Fibroblast of the conjunctiva (primary cell): Measurements from ENCODE around the gene KIF24.
"Not testable (repeated sequence)": the region's sequence is repeated elsewhere in the genome, so short reads cannot be mapped to it uniquely, and the experiment has no call there.

ENCODE experiments used
- DNase-seq: peaks from one replicate; pipeline ENCODE4 v3.0.0-alpha.2; 2010; ENCODE audit warnings: low read depth

KIF24 gene

DNA sequence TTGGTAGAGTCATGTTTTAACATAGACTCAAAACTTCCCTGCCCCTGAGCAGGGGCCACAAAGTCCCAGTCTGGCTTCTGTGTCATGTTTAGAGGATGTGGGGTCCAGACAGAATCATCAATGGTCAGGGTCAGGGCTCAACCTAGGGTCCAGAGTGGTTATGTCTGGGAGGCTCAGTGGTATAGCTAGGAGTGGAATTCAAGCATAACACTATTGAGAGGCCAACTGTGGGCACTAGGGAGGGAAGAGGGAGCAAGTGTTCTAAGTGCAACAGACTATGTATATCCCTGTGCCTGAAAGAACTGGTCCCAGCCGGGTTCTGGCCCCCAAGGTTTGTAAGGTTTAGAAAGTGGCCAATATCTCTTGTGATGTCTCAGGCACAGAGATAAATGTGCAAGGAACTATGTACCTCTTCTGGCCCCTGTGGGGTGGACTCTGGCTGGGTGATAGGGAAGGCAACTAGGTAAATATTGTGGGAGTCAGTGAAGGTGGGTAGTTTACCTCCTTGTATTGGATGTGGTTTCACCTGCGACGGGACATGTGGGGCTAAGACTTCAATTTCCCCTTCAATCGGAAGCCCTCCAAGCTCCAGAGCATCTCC, 33.6 kb upstream of the KIF24 start:
- no peak for DNase-seq

DNA sequence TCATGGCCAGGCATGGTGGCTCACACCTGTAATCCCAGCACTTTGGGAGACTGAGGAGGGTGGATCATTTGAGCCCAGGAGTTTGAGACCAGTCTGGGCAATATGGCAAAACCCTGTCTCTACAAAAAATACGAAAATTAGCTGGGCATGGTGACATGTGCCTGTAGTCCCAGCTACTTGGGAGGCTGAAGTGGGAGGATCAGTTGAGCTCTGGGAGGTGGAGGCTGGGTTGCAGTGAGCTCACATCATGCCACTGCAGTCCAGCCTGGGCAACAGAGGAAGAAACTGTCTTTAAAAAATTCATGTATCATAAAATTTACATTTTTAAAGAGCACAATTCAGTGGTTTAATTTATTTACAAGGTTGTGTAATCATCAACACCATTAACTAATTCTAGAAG, 23.9 kb upstream of the KIF24 start:
- not testable (repeated sequence) for DNase-seq

DNA sequence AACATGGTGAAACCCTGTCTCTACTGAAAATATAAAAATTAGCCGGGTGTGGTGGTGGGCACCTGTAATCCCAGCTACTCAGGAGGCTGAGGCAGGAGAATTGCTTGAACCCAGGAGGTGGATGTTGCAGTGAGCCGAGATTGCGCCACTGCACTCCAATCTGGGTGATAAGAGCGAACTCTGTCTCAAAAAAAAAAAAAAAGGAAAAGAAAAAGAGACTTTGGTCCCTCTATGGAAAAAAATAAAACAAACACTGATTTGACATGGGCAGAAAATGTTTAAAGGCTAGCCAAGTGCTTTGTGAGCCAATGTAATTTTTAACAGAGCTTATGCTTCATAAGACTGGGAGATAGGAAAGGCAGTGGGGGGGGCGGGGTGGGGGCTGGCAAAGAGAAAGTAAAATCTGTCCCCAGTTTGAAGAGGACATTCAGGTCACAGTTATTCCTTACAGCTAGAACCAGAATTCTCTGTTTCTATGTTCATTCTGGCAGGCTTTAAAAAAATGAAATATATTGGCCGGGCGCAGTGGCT, 23.1 kb upstream of the KIF24 start:
- not testable (repeated sequence) for DNase-seq

DNA sequence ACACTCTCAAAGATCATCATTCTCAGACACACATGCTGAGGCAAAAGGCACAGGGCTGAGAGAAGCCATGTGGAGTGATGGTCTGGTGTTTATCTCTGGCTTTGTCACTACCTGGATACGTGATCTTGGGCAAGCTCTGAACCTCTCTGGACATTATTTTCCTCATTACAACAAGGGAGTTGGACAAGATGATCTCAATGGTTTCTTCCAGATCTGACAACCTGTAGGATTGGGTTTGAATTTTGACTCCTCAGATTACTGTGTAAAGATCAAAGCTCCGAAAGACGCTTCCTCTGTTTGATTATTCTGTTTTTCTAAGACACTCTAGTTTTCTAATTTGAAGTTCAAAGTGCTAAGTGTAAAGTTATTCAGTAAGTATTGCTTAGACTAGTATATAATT, 20.3 kb upstream of the KIF24 start:
- DNase-seq: no peak

DNA sequence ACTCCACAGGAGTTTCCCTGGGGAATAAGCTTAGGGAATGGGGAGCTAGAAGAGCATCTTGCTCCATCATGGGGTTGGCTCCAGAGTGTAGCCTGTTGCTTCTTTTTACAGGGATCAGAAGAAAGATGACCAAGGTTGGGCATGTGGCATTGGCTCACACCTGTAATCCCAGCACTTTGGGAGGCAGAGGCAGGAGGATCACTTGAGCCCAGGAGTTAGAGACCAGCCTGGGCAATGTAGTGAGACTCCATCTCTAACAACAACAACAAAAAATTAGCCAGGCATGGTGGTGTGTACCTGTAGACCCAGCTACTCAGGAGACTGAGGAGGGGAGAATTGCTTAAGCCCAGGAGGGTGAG, 18.7 kb upstream of the KIF24 start:
- DNase-seq: no peak

DNA sequence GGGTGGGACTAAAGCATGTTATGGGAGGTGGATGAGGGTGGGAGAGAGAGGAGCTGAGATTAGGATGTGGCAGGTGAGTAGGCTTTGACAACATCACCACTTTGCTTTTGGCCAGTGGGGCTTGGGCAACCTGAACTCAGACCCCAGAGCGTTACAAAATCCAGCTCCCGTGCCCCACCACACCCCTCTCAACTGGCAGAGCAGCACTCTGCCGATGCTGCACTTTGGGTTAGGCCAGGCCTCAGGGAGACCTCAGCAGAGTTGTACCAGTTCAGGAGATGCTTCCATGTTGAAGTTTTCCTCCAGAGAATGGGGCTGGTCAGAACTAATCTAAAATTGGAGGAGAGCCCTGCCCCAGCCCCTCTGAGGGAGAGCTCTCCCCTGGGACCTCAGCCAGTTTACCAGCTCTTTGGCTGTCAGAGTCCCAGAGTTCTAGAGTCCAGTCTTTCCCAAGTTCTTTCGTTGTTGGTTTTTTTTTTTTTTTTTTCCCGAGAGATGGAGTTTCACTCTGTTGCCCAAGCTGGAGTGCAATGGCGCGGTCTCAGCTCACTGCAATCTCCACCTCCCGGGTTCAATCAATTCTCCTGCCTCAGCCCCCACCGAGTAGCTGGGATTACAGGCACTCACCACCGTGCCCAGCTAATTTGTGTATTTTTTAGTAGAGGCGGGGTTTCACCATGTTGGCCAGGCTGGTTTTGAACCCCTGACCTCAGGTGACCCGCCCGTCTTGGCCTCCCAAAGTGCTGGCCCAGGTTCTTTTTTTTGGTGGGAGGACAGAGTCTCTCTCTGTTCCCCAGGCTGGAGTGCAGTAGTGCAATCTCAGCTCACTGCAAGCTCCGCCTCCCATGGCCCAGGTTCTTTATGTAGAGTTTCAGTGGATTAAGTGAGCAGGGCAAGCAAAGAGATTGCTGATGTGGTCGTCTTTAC, 18.1 kb upstream of the KIF24 start:
- DNase-seq: no peak

DNA sequence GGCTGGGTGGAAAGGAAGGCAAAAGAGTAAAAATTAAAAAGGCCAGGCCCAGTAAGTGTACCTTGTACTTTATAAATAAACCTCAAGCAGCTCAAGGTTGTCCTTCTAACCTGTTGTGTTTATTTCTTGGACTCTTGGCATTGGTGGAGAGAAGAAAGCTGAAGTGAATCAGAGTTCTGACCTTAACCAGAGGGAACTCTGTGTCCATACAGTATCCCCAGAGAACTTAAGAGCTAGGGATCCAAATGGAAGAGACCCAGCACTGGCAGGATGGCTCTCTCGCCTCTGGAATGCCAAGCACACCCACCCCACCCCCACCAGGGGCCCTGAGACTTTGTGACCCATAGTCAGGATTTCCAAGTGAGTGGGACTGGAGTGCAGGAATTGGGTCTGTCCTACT, 14.5 kb upstream of the KIF24 start:
- no peak for DNase-seq

DNA sequence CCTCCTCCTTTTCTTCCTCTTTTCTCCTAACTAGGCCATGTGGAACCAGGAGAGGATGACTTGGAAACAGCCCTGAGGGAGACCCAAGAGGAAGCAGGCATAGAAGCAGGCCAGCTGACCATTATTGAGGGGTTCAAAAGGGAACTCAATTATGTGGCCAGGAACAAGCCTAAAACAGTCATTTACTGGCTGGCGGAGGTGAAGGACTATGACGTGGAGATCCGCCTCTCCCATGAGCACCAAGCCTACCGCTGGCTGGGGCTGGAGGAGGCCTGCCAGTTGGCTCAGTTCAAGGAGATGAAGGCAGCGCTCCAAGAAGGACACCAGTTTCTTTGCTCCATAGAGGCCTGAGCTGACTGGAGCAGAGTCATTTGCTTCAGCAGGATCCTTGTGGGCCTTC, 14.0 kb upstream of the KIF24 start:
- no peak for DNase-seq

DNA sequence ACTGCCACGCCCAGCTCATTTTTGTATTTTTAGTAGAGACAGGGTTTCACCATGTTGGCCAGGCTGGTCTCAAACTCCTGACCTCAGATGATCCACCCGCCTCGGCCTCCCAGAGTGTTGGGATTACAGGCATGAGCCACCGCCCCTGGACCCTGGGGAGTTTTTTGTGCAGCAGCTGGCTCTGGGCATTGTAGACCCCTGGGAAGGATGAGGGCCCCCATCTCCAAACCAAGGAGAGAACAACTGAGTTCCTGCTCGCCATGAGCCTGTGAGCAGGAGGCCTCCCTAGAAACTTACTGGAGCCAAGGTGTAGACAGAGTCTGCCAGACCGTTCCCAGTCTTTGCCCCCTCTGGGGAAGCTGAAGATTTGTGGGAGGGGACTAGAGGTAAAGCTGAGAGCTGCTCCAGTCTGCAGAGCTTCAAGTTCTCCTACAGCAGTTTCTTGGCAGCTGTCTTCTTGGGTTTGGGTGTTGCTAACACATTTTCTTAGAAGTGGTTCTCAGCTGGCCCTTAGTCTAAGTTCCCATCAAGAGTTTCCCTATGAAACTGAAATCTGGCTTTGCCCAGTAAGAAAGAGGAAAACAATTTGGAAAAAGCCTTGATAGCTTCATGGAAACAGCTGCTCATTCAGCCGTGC, 12.7 kb upstream of the KIF24 start:
- DNase-seq: no peak

DNA sequence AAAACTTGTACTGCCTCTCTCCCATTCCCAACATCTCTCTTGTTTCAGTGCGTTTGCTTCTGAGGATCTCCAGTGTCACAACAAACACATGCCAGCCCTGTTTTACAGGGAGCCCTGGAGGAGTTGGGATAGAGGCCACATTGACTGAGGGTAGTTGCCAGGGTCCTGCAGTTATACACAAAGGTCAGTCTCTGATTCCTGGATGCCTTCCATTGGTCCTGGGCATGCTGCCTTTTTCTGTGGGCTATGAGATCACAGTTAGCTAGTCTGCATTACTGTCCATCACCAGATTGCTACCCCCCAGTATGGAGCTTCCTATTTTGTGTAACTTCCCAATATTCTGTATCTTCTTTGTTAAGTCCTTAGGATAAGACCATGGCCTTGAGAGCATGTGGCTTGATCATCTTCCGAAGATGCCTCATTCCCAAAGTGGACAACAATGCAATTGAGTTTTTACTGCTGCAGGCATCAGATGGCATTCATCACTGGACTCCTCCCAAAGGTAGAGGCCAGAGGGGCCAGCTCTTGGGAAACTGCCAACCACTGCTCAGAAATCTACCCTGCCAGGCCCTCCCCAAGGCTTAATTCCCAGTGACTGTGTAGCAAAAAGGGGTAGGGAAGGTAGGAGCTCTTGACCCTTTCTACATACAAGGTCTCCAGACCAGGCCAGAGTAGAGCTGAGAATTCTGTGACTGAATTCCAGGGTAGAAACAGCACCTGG, 9.8 kb upstream of the KIF24 start:
- DNase-seq: no peak

DNA sequence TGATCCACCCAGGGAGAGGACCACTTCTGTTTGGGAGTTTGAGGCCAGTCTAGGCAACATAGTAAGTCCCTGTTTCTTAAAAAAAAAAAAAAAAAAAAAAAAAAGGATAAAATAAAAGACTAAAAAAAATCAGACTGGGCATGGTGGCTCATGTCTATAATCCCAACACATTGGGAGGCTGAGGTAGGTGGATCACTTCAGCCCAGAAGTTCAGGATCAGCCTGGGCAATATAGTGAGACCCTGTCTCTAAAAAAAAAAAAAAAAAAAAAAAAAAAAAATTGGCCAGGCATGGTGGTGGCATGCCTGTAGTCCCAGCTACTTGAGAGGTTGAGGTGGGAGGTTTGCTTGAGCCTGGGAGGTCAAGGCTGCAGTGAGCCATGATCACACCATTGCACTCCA, 9.0 kb upstream of the KIF24 start:
- DNase-seq: not testable (repeated sequence)

DNA sequence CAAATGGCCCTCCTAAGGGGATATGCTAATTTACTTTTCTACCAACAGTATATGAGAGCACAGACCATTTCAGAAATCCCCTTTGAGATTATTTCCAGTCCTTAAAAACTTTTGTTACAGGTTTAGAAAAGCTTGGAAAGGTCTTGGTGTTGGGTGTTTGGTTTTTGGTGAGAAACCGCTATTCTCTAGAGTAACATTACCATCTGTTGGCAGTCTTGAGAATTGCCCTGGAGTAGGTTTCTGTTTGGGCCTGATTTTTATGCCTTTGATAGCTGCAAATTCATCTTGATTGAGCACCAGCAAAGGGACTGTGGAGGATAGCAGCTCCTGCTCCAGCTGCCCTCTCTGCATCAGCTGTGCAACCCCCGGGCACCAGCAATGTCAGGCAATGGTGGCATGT, 8.3 kb upstream of the KIF24 start:
- DNase-seq: no peak

DNA sequence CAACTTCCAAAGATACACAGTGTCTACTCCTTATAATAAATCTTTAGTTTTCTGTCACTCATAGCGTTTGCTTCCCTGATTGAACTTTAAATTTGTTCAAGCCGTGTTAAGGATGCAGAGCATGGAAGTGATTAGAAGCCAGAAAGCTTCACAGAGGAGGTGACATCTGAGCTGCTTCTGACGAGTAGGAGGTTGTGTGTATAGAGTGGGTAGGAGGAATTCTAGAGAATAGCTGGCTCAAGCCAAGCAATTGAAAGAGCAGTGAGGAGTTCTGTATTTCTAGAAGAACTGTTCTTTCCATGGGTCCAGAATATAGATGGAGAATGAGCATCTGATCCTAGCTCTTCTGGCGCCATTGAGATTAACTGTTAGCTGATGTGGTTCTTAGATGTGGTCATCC, 6.3 kb upstream of the KIF24 start:
- DNase-seq: no peak

DNA sequence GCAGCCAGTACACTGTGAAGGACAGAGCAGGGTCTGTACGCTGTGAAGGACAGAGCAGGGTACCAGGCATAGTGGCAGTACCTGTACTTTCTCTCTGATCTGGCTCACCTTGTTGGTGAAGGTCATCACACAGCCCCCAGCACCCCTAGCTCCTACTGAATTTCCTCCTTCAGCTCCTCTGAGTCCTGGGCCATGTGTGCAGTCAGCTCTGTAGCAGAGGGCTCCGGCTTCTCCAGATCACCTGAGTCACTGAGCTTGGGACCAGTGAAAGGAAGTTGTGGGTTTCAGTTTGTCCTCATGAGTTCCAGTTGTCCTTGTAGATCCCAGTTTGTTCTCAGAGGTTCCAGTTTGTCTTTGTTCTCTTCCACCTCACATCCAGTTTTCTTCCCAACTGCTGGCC, 5.8 kb upstream of the KIF24 start:
- DNase-seq: no peak

DNA sequence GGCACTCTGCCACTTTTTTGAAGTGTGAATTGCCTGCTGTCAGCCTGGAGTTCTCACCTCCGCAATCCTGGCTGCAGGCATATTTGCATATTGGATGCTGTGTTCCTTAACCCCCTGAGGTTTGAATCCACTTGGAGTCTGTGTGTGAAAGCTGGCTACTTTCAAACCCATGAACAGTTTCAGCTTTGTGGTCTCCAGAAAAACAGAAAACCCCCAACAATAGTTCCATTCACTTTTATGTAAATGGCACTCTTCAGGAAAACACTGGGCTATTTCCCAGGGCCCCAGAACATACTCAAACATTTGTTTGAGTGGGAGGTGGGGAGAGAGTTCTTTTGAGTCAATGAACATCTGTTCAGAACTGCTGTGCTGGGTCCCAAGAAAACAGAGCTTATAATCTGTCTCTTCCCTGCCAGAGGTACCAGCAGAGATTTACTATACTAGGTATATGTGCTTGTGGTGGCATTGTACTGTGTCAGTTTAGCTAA, 5.3 kb upstream of the KIF24 start:
- no peak for DNase-seq

DNA sequence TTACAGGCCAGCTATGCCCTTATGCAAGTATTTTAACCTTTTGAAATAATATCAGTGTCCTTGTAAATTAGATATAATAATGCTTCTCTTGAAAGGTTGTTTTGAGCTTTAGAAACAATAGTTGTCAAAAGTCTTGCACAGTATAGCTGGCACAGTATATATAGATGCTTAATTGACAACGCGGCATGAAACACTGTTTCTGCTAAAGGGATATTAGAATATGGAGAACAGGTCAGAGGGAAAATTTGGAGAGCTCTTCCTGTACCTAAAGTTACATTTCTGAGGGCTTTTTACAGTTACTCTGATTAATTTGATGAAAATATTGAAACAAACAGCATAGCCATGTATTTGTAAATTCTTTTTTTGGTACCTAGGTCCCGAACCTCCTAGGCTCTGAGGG, 4.8 kb upstream of the KIF24 start:
- no peak for DNase-seq

DNA sequence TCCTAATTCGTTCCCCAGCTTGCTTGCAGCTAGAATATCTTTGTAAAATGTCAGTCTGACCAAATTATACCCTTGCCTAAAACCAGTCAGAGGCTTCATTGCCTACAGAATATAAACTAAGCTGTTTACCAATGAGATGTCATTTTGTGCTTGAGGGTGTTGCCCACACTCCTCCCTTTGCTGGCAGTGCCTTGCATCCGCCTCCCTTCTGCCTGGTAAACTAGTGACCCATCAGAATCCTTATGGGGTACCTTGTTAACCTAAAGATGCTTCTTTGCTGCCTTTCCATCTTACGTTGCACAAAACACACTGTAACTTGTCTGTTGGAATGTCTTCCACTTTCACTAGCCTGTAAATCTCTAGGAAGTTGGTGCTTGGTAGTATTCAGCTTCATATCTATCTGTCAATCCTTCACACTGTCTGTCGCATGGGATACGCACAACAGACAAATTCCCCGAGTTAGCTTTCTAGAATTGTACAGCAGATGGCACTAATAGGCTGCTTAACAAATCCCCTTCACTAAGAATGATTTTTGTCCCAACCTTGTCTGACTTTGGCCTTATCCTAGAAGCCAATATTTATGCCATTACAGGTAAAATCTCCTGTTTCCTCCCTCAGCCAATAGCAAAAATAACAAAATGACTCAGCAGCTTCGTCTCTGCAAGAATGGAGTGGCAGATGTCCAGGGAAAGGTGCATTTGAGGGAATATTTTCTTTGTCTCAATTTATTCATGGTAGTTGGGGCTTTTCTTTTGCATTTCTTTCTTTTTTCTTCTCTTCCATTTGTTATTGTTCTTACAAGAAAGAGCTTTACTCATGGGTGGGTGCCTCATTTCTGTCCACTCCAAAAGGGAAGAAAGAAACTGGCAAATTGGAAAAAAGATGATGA, 3.3 kb upstream of the KIF24 start:
- peak; percentile 31 for DNase-seq

DNA sequence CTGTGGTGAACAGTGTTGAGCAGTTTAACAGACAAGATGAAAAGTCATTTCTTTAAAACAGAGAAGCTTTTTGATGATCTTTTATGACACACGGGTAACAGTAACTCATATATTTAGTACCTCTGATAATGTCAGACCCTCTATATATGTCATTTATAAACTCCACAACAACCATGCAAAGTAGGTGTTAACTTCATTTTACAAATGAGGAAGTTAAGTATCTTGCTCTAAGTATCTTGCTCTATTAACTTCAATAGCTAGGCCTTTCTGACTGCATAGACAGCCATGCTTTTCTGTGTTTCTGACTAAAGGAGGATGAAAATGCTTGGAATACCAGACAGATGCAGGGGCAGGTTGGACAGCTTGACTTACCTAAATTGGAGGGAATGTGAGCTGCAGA, 2.1 kb upstream of the KIF24 start:
- DNase-seq: no peak

DNA sequence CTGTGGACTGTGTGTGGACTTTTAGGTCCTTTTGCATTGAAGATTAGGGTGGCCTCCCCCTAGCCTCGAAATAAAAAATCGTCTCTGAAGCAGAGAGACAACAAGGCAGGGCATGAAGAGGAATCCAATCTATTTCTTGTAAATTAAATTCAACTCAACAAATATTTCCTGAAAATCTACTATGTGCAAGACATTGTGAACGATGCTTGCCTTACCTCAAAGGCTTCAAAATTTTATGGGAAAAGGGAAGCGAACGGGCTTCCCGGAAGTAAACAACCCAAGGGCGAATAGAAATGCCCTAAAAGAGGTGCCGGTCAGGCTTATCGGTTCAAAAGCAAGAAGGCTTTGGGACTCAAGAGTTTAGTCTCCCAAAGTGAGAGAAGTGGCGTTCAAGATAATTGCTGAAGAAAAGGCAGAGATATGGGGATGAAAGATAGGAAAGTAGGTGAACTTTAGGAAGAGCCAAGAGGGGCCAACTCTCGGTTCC, 525 bp downstream of the KIF24 start:
- DNase-seq: no peak

DNA sequence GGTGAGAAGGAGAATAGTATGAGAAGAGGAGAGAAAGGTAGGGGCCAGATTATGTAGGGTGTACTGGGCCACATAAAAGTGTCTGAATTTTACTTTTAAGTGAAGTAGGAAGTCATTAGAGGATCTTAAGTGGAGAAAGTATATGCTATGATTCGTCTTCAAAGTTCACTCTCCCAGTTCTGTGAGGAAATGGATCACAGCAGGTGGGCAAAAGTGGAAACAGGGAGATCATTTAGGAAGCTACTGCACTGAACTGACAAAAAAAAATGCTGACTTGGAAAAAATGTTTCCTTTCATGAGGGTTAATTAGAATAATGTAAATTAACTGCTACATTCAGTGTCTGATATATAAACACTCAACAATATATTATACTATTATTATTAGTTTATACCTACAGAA, 2.4 kb downstream of the KIF24 start:
- no peak for DNase-seq
